Measurements from ENCODE around the gene MINK1. TPM values are rescaled to one million over a fixed set of nuclear protein-coding genes. Genes with fewer than 3 reads are reported as not detected.

MINK1 gene
- total RNA-seq, 1 donor from 2014 or later: 63.2 TPM

GRCh38 chr17:4899341-4900230 is 66.4 kb downstream of the MINK1 start, which contains the start of gene C17orf107:
TSS of gene C17orf107 (plus strand) at chr17:4899536. CDS start at chr17:4899763, 227 bp downstream.
- DNase-seq (ENCODE audit: low read depth) (peak; percentile 79), FAIRE-seq (no peak)
- H3K9me3 Mint-ChIP-seq (ENCODE audit: unreplicated experiment): no peaks in the 10 kb centered on the region
- Histone ChIP-seq H3K27me3 (ENCODE audit: insufficient read depth, low read length) (peaks cover 2% of the 10 kb centered on the region), H3K36me3 (ENCODE audit: insufficient read depth, low read length) (peaks cover 6% of the 10 kb centered on the region), H3K9ac (ENCODE audit: low read length) (peak within 1 kb of the TSS; percentile 67), H3K9me3 (ENCODE audit: insufficient read depth, low read depth, low read length) (no peaks in the 10 kb centered on the region), H3K4me1 (ENCODE audit: insufficient read depth, low read length) (peaks cover 6% of the 10 kb centered on the region), H3K79me2 (ENCODE audit: insufficient read depth, low read length) (no peaks in the 10 kb centered on the region), H3K4me2 (ENCODE audit: low read length) (peak within 1 kb of the TSS; percentile 78), H2AFZ (ENCODE audit: low read depth, low read length) (peak within 1 kb of the TSS; percentile 57), H3K27ac (ENCODE audit: low read depth, low read length) (no peak within 1 kb of the TSS), H4K20me1 (ENCODE audit: insufficient read depth, low read length) (peaks cover 7% of the 10 kb centered on the region), H3K4me3 (ENCODE audit: insufficient read depth, low read depth, low read length) (peak within 1 kb of the TSS; percentile 53)
- peak within 1 kb of the TSS; percentile 66 for H3K27ac Mint-ChIP-seq (ENCODE audit: unreplicated experiment)
- H3K36me3 Mint-ChIP-seq (ENCODE audit: low read depth, unreplicated experiment): peaks cover 22% of the 10 kb centered on the region
- no peak for TF ChIP-seq EZH2 (IDR thresholded peaks at IDR 0.05; ENCODE audit: insufficient read depth, low read length)
- TF ChIP-seq, protein P1, sequence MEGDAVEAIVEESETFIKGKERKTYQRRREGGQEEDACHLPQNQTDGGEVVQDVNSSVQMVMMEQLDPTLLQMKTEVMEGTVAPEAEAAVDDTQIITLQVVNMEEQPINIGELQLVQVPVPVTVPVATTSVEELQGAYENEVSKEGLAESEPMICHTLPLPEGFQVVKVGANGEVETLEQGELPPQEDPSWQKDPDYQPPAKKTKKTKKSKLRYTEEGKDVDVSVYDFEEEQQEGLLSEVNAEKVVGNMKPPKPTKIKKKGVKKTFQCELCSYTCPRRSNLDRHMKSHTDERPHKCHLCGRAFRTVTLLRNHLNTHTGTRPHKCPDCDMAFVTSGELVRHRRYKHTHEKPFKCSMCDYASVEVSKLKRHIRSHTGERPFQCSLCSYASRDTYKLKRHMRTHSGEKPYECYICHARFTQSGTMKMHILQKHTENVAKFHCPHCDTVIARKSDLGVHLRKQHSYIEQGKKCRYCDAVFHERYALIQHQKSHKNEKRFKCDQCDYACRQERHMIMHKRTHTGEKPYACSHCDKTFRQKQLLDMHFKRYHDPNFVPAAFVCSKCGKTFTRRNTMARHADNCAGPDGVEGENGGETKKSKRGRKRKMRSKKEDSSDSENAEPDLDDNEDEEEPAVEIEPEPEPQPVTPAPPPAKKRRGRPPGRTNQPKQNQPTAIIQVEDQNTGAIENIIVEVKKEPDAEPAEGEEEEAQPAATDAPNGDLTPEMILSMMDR (IDR thresholded peaks at IDR 0.05; ENCODE audit: insufficient read depth, low read depth, low read length): no peak
- H3K4me3 Mint-ChIP-seq (ENCODE audit: unreplicated experiment): peak within 1 kb of the TSS; percentile 80
- H3K4me1 Mint-ChIP-seq (ENCODE audit: low read depth, unreplicated experiment): no peaks in the 10 kb centered on the region
- no peaks in the 10 kb centered on the region for H3K27me3 Mint-ChIP-seq (ENCODE audit: low read depth, unreplicated experiment)

- peaks cover 7% of the 10 kb centered on the region for H4K20me1 ChIP-seq (ENCODE audit: insufficient read depth, low read length)
- peaks cover 2% of the 10 kb centered on the region for H3K36me3 ChIP-seq (ENCODE audit: insufficient read depth, low read length)
- no peaks in the 10 kb centered on the region for H3K9me3 ChIP-seq (ENCODE audit: insufficient read depth, low read depth, low read length)
- no peak overlapping the region for H3K27ac Mint-ChIP-seq (ENCODE audit: unreplicated experiment)
- peaks cover 2% of the 10 kb centered on the region for H3K27me3 ChIP-seq (ENCODE audit: insufficient read depth, low read length)
- no peaks in the 10 kb centered on the region for H3K79me2 ChIP-seq (ENCODE audit: insufficient read depth, low read length)
- H3K4me1 Mint-ChIP-seq (ENCODE audit: low read depth, unreplicated experiment): no peaks in the 10 kb centered on the region
- FAIRE-seq (no peak), DNase-seq (ENCODE audit: low read depth) (no peak)
- H3K4me2 ChIP-seq (ENCODE audit: low read length): peak overlapping the region; percentile 78
- H3K36me3 Mint-ChIP-seq (ENCODE audit: low read depth, unreplicated experiment): peaks cover 22% of the 10 kb centered on the region
- H3K4me3 Mint-ChIP-seq (ENCODE audit: unreplicated experiment): no peak overlapping the region
- H3K27ac ChIP-seq (ENCODE audit: low read depth, low read length): no peak overlapping the region
- peak overlapping the region; percentile 23 for H3K9ac ChIP-seq (ENCODE audit: low read length)
- H3K9me3 Mint-ChIP-seq (ENCODE audit: unreplicated experiment): no peaks in the 10 kb centered on the region
- H3K4me3 ChIP-seq (ENCODE audit: insufficient read depth, low read depth, low read length): peak overlapping the region; percentile 53
- H3K27me3 Mint-ChIP-seq (ENCODE audit: low read depth, unreplicated experiment): no peaks in the 10 kb centered on the region
- TF ChIP-seq, protein P1 (IDR thresholded peaks at IDR 0.05; ENCODE audit: insufficient read depth, low read depth, low read length): no peak
- peak; percentile 73 for TF ChIP-seq EZH2 (IDR thresholded peaks at IDR 0.05; ENCODE audit: insufficient read depth, low read length)
- H3K4me1 ChIP-seq (ENCODE audit: insufficient read depth, low read length): peaks cover 6% of the 10 kb centered on the region
- peak overlapping the region; percentile 35 for H2AFZ ChIP-seq (ENCODE audit: low read depth, low read length)
Observed at GRCh38 chr17:4900231-4901107, 67.3 kb downstream of the MINK1 start.
